GM03348 (cell line): Measurements from ENCODE around the gene CARD6.
"Not testable (repeated sequence)": the region's sequence is repeated elsewhere in the genome, so short reads cannot be mapped to it uniquely, and the experiment has no call there.

Source experiments
- DNase-seq: peaks from one replicate; pipeline ENCODE4 v3.0.0; 2012; ENCODE audit warnings: low spot score

Gene CARD6

DNA sequence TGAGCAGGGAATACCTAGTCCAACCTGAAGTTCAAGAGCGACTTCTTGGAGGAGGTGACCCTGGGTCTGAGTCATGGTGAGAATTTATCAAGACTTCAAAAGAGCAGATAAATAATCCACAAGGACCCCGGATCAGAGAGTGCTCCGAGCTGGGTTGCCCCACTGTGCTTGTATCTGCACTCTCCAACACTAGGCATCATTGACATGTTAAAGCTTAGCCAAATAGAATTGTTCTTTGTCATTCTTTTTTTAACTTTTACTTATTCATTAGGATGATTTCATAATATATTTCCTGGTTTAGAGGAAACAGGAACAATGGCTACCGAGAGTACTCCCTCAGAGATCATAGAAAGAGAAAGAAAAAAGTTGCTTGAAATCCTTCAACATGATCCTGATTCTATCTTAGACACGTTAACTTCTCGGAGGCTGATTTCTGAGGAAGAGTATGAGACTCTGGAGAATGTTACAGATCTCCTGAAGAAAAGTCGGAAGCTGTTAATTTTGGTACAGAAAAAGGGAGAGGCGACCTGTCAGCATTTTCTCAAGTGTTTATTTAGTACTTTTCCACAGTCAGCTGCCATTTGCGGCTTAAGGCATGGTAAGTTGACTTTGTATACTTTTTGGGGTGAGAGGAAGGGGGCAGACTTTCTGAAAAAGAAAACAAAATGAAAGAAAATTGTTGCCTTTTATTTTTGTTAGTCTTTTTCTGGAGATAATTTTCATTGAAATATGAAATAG is at the start of gene CARD6:
Gene CARD6, plus strand, starts transcription at position 300 of the 738 bp plus-strand sequence. Its CDS starts 16 bp downstream, at position 316.
- peak; percentile 28 for DNase-seq

- DNase-seq: no peak
Observed at GRCh38 chr5:40791715-40792139, 49.4 kb upstream of the CARD6 start.

DNA sequence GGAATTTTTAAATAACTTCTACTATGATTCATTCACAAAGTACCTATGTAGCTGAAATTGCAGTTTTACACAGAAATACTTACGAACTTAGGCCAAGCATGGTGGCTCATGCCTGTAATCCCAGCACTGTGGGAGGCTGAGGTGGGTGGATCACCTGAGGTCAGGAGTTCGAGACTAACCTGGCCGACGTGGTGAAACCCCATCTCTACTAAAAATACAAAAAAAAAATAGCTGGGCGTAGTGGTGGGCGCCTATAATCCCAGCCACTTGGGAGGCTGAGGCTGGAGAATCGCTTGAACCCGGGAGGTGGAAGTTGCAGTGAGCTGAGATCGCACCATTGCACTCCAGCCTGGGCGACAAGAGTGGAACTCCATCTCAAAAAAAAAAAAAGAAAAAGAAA is 48.5 kb upstream of the CARD6 start:
- DNase-seq: not testable (repeated sequence)

DNA sequence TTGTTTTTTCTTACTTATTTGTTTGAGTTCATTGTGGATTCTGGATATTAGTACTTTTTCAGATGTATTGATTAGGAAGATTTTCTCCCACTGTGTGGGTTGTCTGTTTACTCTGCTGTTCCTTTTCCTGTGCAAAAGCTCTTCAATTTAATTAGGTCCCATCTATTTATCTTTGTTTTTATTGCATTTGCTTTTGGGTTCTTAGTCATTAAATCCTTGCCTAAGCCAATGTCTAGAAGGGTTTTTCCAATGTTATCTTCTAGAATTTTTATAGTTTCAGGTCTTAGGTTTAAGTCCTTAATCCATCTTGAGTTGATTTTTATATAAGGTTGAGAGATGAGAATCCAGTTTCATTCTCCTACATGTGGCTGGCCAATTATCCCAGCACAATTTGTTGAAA is 46.8 kb upstream of the CARD6 start:
- not testable (repeated sequence) for DNase-seq

- not testable (repeated sequence) for DNase-seq
Observed at GRCh38 chr5:40794877-40795276, 46.3 kb upstream of the CARD6 start.

DNA sequence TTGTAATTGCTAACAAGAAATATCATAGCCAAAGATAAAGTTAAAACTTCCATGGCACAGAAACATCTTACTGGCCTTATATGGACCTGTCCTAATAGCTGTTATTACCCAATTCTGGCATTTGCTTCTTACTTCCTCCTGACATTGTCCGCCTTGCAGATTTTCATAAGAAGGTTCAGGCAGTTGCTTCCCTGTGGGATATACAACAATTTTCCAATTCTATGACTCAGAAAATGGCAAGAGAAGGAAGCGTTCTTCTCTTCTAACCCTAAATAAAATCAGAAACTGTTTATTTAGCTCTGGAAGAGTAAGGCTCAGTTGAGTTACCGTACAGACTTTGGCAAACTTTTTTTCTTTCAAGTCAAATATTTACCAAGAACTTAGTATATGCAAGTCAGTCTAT is 44.7 kb upstream of the CARD6 start:
- peak; percentile 66 for DNase-seq

DNA sequence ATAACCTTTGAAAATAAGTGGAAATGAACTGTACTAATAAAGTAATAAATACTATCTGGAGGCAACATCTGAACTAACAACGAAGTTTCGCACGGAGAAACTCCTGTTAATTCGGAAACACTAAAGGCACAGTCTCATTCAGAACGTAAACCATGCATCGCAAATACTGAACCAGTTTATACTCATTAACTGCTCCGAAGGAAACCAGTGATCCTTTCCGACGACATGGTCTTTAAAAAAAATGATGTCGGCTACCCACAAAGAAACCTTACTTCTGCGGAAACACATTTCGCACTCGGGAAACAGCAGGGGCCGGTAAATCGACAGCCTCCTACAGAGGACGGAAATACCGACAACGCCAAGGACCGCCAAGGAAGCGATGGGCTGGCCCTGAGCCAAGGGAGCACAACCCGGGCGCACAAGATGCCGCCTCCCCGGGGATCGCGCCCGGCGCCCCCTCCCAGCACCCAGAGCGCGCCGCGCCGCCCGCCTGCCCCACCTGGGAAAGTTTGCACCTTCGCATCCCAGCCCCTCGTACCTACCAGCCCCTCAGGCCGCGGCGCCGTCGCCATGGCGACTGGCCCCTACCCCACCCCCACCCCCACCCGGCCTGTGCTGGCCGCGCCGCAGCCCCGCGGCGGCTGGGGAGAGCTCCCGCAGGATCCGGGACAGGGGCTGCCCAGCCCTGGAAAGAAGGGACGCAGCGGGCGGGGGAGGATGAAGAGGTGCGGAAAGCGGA is 43.7 kb upstream of the CARD6 start:
- peak; percentile 75 for DNase-seq

- peak; percentile 99 for DNase-seq
Observed at GRCh38 chr5:40798012-40798800, 43.0 kb upstream of the CARD6 start, which contains the start of gene PRKAA1. Gene PRKAA1, minus strand, starts transcription at chr5:40798374. Its CDS starts 185 bp downstream, at chr5:40798189.

GRCh38 chr5:40798801-40799210 is 42.4 kb upstream of the CARD6 start:
- no peak for DNase-seq

DNA sequence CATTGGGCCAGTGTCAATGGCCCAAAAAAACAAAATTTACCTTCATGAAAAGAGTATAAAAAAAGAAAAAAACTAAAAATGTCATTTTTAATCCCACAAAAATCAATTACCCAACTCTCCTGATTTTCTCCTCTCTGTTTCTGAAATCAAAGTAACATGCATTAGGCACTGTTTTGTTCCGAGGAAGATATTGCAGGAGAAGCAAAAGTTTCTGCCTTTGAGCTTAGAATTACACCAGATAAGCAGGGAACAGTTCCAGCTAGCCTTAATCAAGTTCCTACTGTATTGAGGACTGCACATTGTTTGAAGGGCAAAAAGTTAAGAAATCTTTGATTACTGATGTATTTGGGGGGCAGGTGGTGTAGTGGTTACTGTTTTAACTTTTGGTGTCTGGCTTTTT is 41.9 kb upstream of the CARD6 start:
- DNase-seq: no peak

- DNase-seq: no peak
Observed at GRCh38 chr5:40801771-40802562, 39.2 kb upstream of the CARD6 start.

- DNase-seq: no peak
Observed at GRCh38 chr5:40812125-40812524, 29.0 kb upstream of the CARD6 start.

- no peak for DNase-seq
Observed at GRCh38 chr5:40813698-40814281, 27.4 kb upstream of the CARD6 start.

- DNase-seq: no peak
Observed at GRCh38 chr5:40823459-40823858, 17.7 kb upstream of the CARD6 start.

GRCh38 chr5:40825461-40826043 is 15.6 kb upstream of the CARD6 start:
- DNase-seq: not testable (repeated sequence)

GRCh38 chr5:40826489-40827187 is 14.5 kb upstream of the CARD6 start:
- no peak for DNase-seq

DNA sequence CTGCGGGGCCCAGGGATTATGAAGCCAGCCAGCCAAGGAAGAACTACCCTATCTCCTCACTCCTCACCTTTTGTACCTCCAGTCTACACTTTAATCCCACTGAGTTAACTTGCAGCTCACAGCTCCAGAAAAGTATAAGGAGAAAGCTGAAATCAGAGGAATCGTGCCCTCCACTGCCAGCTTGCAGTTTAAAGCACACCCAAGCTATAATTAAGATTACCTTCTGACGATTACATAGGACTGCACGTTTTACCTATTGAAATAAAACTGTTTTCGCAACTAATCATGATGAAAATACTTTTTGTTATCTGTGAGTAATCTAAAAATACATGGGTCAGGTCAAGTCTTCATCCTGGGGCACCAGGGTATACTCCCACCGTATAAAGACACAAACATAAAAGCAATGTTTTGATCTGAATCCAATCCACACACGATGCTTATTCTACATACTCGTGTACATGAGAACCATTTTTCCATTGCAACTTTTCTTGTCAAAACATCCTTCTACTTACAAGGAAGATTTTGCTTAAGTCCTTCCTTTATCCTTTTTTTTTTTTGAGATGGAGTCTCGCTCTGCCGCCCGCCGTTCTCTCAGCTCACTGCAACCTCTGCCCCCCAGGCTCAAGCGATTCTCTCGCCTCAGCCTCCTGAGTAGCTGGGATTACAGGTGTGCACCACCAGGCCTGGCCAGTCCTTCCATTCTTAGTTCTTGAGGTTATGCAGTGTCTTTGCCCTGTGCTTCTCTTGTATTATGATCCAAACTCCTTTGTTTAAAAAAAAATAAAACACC is 13.8 kb upstream of the CARD6 start:
- no peak for DNase-seq

DNA sequence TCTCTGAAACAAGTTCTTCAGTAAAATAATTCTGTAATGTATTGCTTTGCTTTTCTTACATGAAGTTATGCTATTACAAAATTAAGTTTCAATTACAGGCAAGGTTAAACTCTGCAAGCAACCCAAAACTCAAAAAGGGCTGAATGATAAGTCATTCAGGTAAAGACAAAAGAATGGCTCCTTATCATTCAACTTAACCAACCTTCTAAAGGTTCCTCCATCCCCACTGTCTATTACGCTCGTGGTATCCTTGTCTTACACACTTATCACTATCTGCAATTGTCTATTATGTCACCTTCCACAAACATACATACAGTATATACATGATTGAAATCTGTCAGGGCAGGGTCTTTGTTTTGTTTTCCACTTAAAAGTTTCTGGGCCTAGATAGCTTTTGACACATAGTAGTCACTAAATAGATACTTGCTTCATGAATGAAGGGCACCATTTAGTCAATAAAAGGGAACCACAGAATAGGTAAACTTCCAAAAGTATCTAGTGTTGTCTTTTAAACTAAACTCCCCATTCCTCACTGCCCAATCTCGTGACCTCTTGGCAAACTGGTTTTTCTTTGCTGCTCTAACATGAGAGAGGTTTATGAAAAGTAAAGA is 13.0 kb upstream of the CARD6 start:
- no peak for DNase-seq
